HepG2 (cell line): Measurements from ENCODE around the gene SIT1. TPM values are rescaled to one million over a fixed set of nuclear protein-coding genes. Genes with fewer than 3 reads are reported as not detected.

Experiments used
- DDIT3 ChIP-seq: sonication (generic); formaldehyde crosslinking; IDR thresholded peaks from 2 replicates; pipeline ENCODE4 v1.4.0; 2020; ENCODE audit warnings: mild to moderate bottlenecking, missing genetic modification reagents
- FOSL2 ChIP-seq: sonication (generic); formaldehyde crosslinking; IDR thresholded peaks from 2 replicates; pipeline ENCODE4 v1.4.0; 2020; ENCODE audit warnings: missing genetic modification reagents
- FOXM1 ChIP-seq: sonication (generic); formaldehyde crosslinking; IDR thresholded peaks from 2 replicates; pipeline ENCODE4 v1.5.0; 2020; ENCODE audit warnings: missing genetic modification reagents
- HMGXB4 ChIP-seq, 2 experiments: sonication (generic) in 1 of 2; formaldehyde crosslinking in 1 of 2; IDR thresholded peaks; 2 replicates each; pipeline versions ENCODE4 v1.4.0 to v1.6.1; 2018 to 2020; ENCODE audit warnings: missing genetic modification reagents in 2 of 2, borderline replicate concordance in 1 of 2, low read depth in 1 of 2, mild to moderate bottlenecking in 1 of 2, missing biosample characterization in 1 of 2
- HOXA3 ChIP-seq: sonication (generic); formaldehyde crosslinking; IDR thresholded peaks from 2 replicates; pipeline ENCODE4 v1.5.0; 2020; ENCODE audit warnings: missing genetic modification reagents
- MEIS2 ChIP-seq: sonication (generic); formaldehyde crosslinking; IDR thresholded peaks from 2 replicates; pipeline ENCODE4 v1.9.0; 2021; ENCODE audit warnings: mild to moderate bottlenecking, missing genetic modification reagents
- NAIF1 ChIP-seq: sonication (generic); formaldehyde crosslinking; IDR thresholded peaks from 2 replicates; pipeline ENCODE4 v1.5.0; 2020; ENCODE audit warnings: mild to moderate bottlenecking, missing genetic modification reagents, borderline replicate concordance
- NR2F6 ChIP-seq, 2 experiments: IDR thresholded peaks; 2 replicates each; pipeline ENCODE4 v1.6.1; 2016; ENCODE audit warnings: antibody characterized with exemption in 1 of 2, mild to moderate bottlenecking in 1 of 2
- ZBTB44 ChIP-seq: sonication (generic); formaldehyde crosslinking; IDR thresholded peaks from 2 replicates; pipeline ENCODE4 v1.4.0; 2020; ENCODE audit warnings: missing genetic modification reagents
- ZFP90 ChIP-seq: sonication (generic); formaldehyde crosslinking; IDR thresholded peaks from 2 replicates; pipeline ENCODE4 v1.8.0; 2022; ENCODE audit warnings: missing genetic modification reagents, mild to moderate bottlenecking, inconsistent platforms, borderline replicate concordance
- ZMAT3 ChIP-seq: sonication (generic); formaldehyde crosslinking; conservative IDR thresholded peaks from 2 replicates; pipeline ENCODE4 v1.7.0; 2021; ENCODE audit warnings: missing genetic modification reagents
- ZNF138 ChIP-seq: sonication (generic); formaldehyde crosslinking; IDR thresholded peaks from 2 replicates; pipeline ENCODE4 v1.5.0; 2020; ENCODE audit warnings: mild to moderate bottlenecking, low read depth, missing genetic modification reagents
- ZNF343 ChIP-seq: sonication (generic); formaldehyde crosslinking; IDR thresholded peaks from 2 replicates; pipeline ENCODE4 v1.4.0; 2020; ENCODE audit warnings: mild to moderate bottlenecking, missing genetic modification reagents
- ZNF652 ChIP-seq: IDR thresholded peaks from 2 replicates; pipeline ENCODE4 v1.6.1; 2016; ENCODE audit warnings: low read depth, borderline replicate concordance
- ZNF678 ChIP-seq: sonication (generic); formaldehyde crosslinking; IDR thresholded peaks from 2 replicates; pipeline ENCODE4 v1.4.0; 2020; ENCODE audit warnings: mild to moderate bottlenecking, missing genetic modification reagents
- ZNF687 ChIP-seq: sonication (generic); formaldehyde crosslinking; IDR thresholded peaks from 2 replicates; pipeline ENCODE4 v1.5.1; 2020; ENCODE audit warnings: mild to moderate bottlenecking, missing genetic modification reagents, moderate library complexity
- ZNF691 ChIP-seq: sonication (generic); formaldehyde crosslinking; IDR thresholded peaks from 2 replicates; pipeline ENCODE4 v1.4.0; 2020; ENCODE audit warnings: missing genetic modification reagents, low read depth, mild to moderate bottlenecking, borderline replicate concordance
- ZNF816 ChIP-seq: sonication (generic); formaldehyde crosslinking; IDR thresholded peaks from 2 replicates; pipeline ENCODE4 v1.8.0; 2022; ENCODE audit warnings: missing genetic modification reagents, mild to moderate bottlenecking, borderline replicate concordance
- ZNF891 ChIP-seq: sonication (generic); formaldehyde crosslinking; IDR thresholded peaks from 2 replicates; pipeline ENCODE4 v1.5.0; 2020; ENCODE audit warnings: mild to moderate bottlenecking, missing genetic modification reagents
- polyA plus RNA-seq, 8 experiments: library from polyadenylated mRNA; depleted of rRNA in 3 of 8; stranded (reverse) in 7 of 8; unstranded in 1 of 8; fragments of >200 nt; fragmentation: Illumina TruSeq in 4 of 8; extraction: Trizol in 4 of 8; gene quantifications; 2 replicates each; pipeline versions ENCODE4 v1.2.1 to v1.2.3, GENCODE V29; 2011 to 2016; ENCODE audit warnings: low read depth in 4 of 8, missing spikeins in 1 of 8, mixed read lengths in 1 of 8; ENCODE audit not compliant: insufficient read depth in 1 of 8
- total RNA-seq, 5 experiments: library from RNA; depleted of rRNA; stranded (reverse); fragments of >200 nt; fragmentation: Illumina TruSeq; extraction: Trizol; gene quantifications; 2 replicates each; pipeline ENCODE4 v1.2.3, GENCODE V29; 2016; ENCODE audit warnings: low read depth in 1 of 5

Gene SIT1
- total and polyA plus RNA-seq, 2 of the 13 experiments (the other 11 are each of a cell fraction or from before 2014, with no cell fraction given): 0.09 to 6.7 TPM

GRCh38 chr9:35646533-35647265 lies 4.0 kb downstream of the SIT1 start (continued):
- peak; percentile 90 for TF ChIP-seq ZFP90
- no peak for TF ChIP-seq ZBTB44 (CRISPR knock-in tag)
- TF ChIP-seq ZNF138 (CRISPR knock-in tag): no peak
- no peak; the same call in 1 of the 2 replicates for TF ChIP-seq ZNF652 (CRISPR knock-in tag)
- TF ChIP-seq HOXA3 (CRISPR knock-in tag): peak; percentile 73; the same call in 1 of the 2 replicates
- TF ChIP-seq NR2F6 (IDR thresholded peaks at IDR 0.05): no peak
- peak; percentile 40; the same call in 1 of the 2 replicates for TF ChIP-seq NR2F6 (CRISPR knock-in tag; IDR thresholded peaks at IDR 0.05)
- TF ChIP-seq NAIF1 (CRISPR knock-in tag): peak; percentile 64; the same call in 1 of the 2 replicates
- TF ChIP-seq ZNF687: peak; percentile 86
- peak; percentile 28; the same call in 1 of the 2 replicates for TF ChIP-seq FOSL2 (CRISPR knock-in tag)
- no peak for TF ChIP-seq ZNF678 (CRISPR knock-in tag)
- TF ChIP-seq ZNF691: peak; percentile 59; the same call in 1 of the 2 replicates
- no peak for TF ChIP-seq ZNF343
- TF ChIP-seq DDIT3 (CRISPR knock-in tag): no peak
- TF ChIP-seq ZMAT3 (CRISPR knock-in tag): peak; percentile 80; the same call in 1 of the 2 replicates
- TF ChIP-seq ZNF816 (CRISPR knock-in tag): 0 out of 2 replicates have a peak, but pooled peaks have one; percentile 60
- peak; percentile 56; the same call in 1 of the 2 replicates for TF ChIP-seq ZNF891 (CRISPR knock-in tag)
- peak; percentile 74 to 93 for TF ChIP-seq HMGXB4 (CRISPR knock-in tag; IDR thresholded peaks at IDR 0.05; ENCODE audit: borderline replicate concordance in 1 of 2, low read depth in 1 of 2)
- TF ChIP-seq MEIS2 (CRISPR knock-in tag): peak; percentile 47; the same call in 1 of the 2 replicates
- TF ChIP-seq FOXM1 (CRISPR knock-in tag): no peak
